Measurements from ENCODE around the gene ARHGEF17. TPM values are rescaled to one million over a fixed set of nuclear protein-coding genes. Genes with fewer than 3 reads are reported as not detected.
A peak's percentile ranks its signal among the peaks of the same experiment; 100 is the strongest.

Gene ARHGEF17
- polyA plus RNA-seq, 3 donors, result 0.16 to 1.2 (median 0.55) TPM

GRCh38 chr11:73389134-73389525 is 81.1 kb downstream of the ARHGEF17 start:
- H3K79me2 ChIP-seq (ENCODE audit: insufficient read depth, low read length), result peaks cover 99% of the 10 kb centered on the region
- Mint-ChIP-seq H3K4me1 (peaks cover 81% of the 10 kb centered on the region), H3K36me3 (peaks cover 66 to 84% of the 10 kb centered on the region in 2 donors), H3K27me3 (ENCODE audit: low read depth in 3 of 3) (peaks cover 0 to 3% (median 0%) of the 10 kb centered on the region in 3 donors), H3K4me3 (peak overlapping the region; percentile 69 to 87), H3K27ac (peak overlapping the region; percentile 42 to 99 (median 95)), H3K9me3 (no peaks in the 10 kb centered on the region)
- peak overlapping the region; percentile 83 for H3K4me2 ChIP-seq (replicated peaks; ENCODE audit: extremely low read depth, low read length, poor library complexity, severe bottlenecking)
- H3K27ac ChIP-seq (ENCODE audit: low read depth in 1 of 2, low read length in 2 of 2), result peak overlapping the region; percentile 84 to 98
- H3K4me3 ChIP-seq (replicated peaks in 1 of 3; ENCODE audit: low read depth in 2 of 3, low read length in 3 of 3), result peak overlapping the region in 2 of 3 experiments; percentile 15 to 72
- peaks cover 99% of the 10 kb centered on the region for H4K20me1 ChIP-seq (ENCODE audit: insufficient read depth, low read length)
- DNase-seq, result no peak
- no peak for TF ChIP-seq CTCF (IDR thresholded peaks at IDR 0.05)
- no peaks in the 10 kb centered on the region for H3K9me3 ChIP-seq (replicated peaks in 1 of 2; ENCODE audit: control insufficient read depth in 1 of 2, insufficient read depth in 1 of 2, low read length in 2 of 2)
- WGBS (ENCODE audit: insufficient coverage), result 61% methylated on average over 6 of the region's 6 CpGs
- H3K4me1 ChIP-seq (ENCODE audit: control insufficient read depth in 1 of 2, insufficient read depth in 2 of 2, low read length in 2 of 2), result peaks cover 75 to 92% of the 10 kb centered on the region in 2 donors
- no peaks in the 10 kb centered on the region for H3K27me3 ChIP-seq (ENCODE audit: control insufficient read depth in 2 of 2, insufficient read depth in 2 of 2, low read length in 2 of 2)
- H3K9ac ChIP-seq (ENCODE audit: insufficient read depth, low read length, poor library complexity, severe bottlenecking), result peak overlapping the region; percentile 44
- H2AFZ ChIP-seq (ENCODE audit: insufficient read depth, low read depth, low read length, poor library complexity, severe bottlenecking), result no peak overlapping the region
- intact Hi-C loops (cut with micrococcal nuclease), result loop anchor here in 1 of 2 donors (5.0 kb wide), 1 partner anchor 82 kb away; the partner anchor contains the start of gene ARHGEF17
- peaks cover 52 to 53% of the 10 kb centered on the region in 2 donors for H3K36me3 ChIP-seq (replicated peaks in 1 of 2; ENCODE audit: control insufficient read depth in 1 of 2, insufficient read depth in 2 of 2, low read length in 2 of 2)

GRCh38 chr11:73389916-73390315 is 81.8 kb downstream of the ARHGEF17 start:
- Histone ChIP-seq H3K9ac (ENCODE audit: insufficient read depth, low read length, poor library complexity, severe bottlenecking) (no peak overlapping the region), H3K4me3 (replicated peaks in 1 of 3; ENCODE audit: low read depth in 2 of 3, low read length in 3 of 3) (peak overlapping the region in 1 of 3 experiments; percentile 72), H3K27me3 (ENCODE audit: control insufficient read depth in 2 of 2, insufficient read depth in 2 of 2, low read length in 2 of 2) (no peaks in the 10 kb centered on the region), H4K20me1 (ENCODE audit: insufficient read depth, low read length) (peaks cover 99% of the 10 kb centered on the region), H3K36me3 (replicated peaks in 1 of 2; ENCODE audit: control insufficient read depth in 1 of 2, insufficient read depth in 2 of 2, low read length in 2 of 2) (peaks cover 60 to 61% of the 10 kb centered on the region in 2 donors), H3K79me2 (ENCODE audit: insufficient read depth, low read length) (peaks cover 98% of the 10 kb centered on the region), H3K4me2 (replicated peaks; ENCODE audit: extremely low read depth, low read length, poor library complexity, severe bottlenecking) (peak overlapping the region; percentile 83), H3K9me3 (replicated peaks in 1 of 2; ENCODE audit: control insufficient read depth in 1 of 2, insufficient read depth in 1 of 2, low read length in 2 of 2) (no peaks in the 10 kb centered on the region), H3K27ac (ENCODE audit: low read depth in 1 of 2, low read length in 2 of 2) (peak overlapping the region in 1 of 2 donors; percentile 98), H3K4me1 (ENCODE audit: control insufficient read depth in 1 of 2, insufficient read depth in 2 of 2, low read length in 2 of 2) (peaks cover 67 to 84% of the 10 kb centered on the region in 2 donors), H2AFZ (ENCODE audit: insufficient read depth, low read depth, low read length, poor library complexity, severe bottlenecking) (no peak overlapping the region)
- Mint-ChIP-seq H3K4me3 (peak overlapping the region; percentile 49 to 69), H3K27ac (peak overlapping the region in 6 of 7 donors; percentile 48 to 99 (median 76)), H3K36me3 (peaks cover 67 to 85% of the 10 kb centered on the region in 2 donors), H3K27me3 (ENCODE audit: low read depth in 3 of 3) (peaks cover 0 to 3% (median 0%) of the 10 kb centered on the region in 3 donors), H3K4me1 (peaks cover 73% of the 10 kb centered on the region), H3K9me3 (no peaks in the 10 kb centered on the region)
- intact Hi-C loops (cut with micrococcal nuclease), result loop anchor here (2.0 to 10.0 kb wide), 3 partner anchors 39 to 85 kb away; partner anchors contain the start of gene ARHGEF17 (in 2 of the 2)
- 29% methylated on average over 7 of the region's 7 CpGs for WGBS (ENCODE audit: insufficient coverage)
- no peak for TF ChIP-seq CTCF (IDR thresholded peaks at IDR 0.05)
- no peak for DNase-seq
